ENCODE measurements around the gene ACE. TPM values are rescaled to one million over a fixed set of nuclear protein-coding genes. Genes with fewer than 3 reads are reported as not detected.
A peak's percentile ranks its signal among the peaks of the same experiment; 100 is the strongest.

Gene ACE
- total RNA-seq, 1 experiment from 2014 or later, result 5.4 TPM

DNA sequence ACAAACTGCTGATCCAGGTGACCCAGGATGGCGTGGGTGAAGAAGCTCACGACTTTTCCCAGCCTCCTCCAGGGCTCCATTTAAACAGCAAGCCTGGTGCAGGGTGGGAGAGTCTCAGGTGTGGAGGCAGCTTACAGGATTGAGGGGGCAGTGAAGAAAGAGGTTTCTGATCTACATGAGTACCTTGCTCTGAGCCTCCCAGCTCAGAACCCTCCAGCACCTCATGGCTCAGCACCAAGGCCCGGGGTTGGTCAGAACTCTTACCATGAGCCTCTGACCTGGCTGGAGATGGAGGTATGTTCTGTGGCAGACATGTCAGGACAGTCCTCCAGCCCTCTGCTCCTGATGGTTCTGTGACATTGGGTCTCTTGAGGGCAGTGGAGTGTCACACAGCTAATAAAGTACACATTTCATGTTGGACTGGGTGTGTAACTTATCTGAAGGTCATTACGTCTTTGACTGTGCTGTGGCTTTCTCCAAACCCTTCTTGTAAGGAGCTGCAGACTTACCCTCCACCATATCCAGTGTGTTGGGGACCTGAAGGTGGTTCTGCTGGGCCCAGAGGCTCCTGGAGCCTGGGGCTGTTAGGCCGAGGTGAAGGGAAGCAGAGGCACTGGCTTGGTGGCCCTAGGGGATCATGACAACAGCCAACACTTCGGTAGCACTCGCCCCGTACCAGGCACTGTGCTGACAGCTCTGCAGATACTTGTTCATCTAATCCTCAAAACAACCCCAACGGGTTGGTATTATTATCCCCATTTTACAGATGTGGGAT is 69.6 kb downstream of the ACE start:
- Histone ChIP-seq H2AK5ac (ENCODE audit: insufficient read length, low read length) (no peak overlapping the region), H2BK5ac (ENCODE audit: insufficient read length, low read length) (no peak overlapping the region), H2BK120ac (ENCODE audit: low read depth, low read length, poor library complexity, severe bottlenecking) (no peak overlapping the region), H4K91ac (ENCODE audit: insufficient read length, low read depth, low read length) (no peak overlapping the region), H4K8ac (replicated peaks; ENCODE audit: insufficient read length, low read depth, low read length) (no peak overlapping the region), H4K20me1 (ENCODE audit: control insufficient read depth, insufficient read depth, insufficient read length) (no peaks in the 10 kb centered on the region), H3K27ac (ENCODE audit: insufficient read length, low read depth, low read length) (no peak overlapping the region), H3K4me2 (ENCODE audit: insufficient read depth, insufficient read length, low read length) (no peak overlapping the region), H3K23me2 (ENCODE audit: insufficient read length, low read depth, low read length, poor library complexity, severe bottlenecking) (peaks cover 9% of the 10 kb centered on the region), H3K27me3 (ENCODE audit: insufficient read depth, low read length) (no peaks in the 10 kb centered on the region), H3K9ac (ENCODE audit: extremely low read depth, insufficient read length, low read length) (no peak overlapping the region), H2BK15ac (ENCODE audit: low read depth, low read length) (no peak overlapping the region), H3T11ph (ENCODE audit: low read length) (no peak overlapping the region), H3K79me1 (ENCODE audit: insufficient read depth, low read depth, low read length, poor library complexity, severe bottlenecking) (no peaks in the 10 kb centered on the region), H3K4ac (ENCODE audit: low read depth, low read length) (no peak overlapping the region), H3K23ac (ENCODE audit: insufficient read length, low read depth, low read length) (no peak overlapping the region), H3K79me2 (ENCODE audit: insufficient read depth, low read length) (no peaks in the 10 kb centered on the region; the same call in 1 of the 2 replicates), H3K18ac (ENCODE audit: insufficient read length, low read depth, low read length) (no peak overlapping the region), H2AFZ (ENCODE audit: low read length) (no peak overlapping the region), H4K5ac (ENCODE audit: insufficient read length, low read depth, low read length) (no peak overlapping the region), H2BK20ac (ENCODE audit: low read depth, low read length, poor library complexity, severe bottlenecking) (no peak overlapping the region), H3K56ac (ENCODE audit: insufficient read length, low read depth, low read length) (no peak overlapping the region), H2BK12ac (ENCODE audit: insufficient read length, low read depth, low read length) (no peak overlapping the region), H3K9me3 (ENCODE audit: control insufficient read depth, low read depth, low read length) (no peaks in the 10 kb centered on the region), H3K14ac (ENCODE audit: insufficient read depth, low read length) (no peak overlapping the region), H3K4me1 (ENCODE audit: insufficient read depth, low read length) (no peaks in the 10 kb centered on the region; the same call in 1 of the 2 replicates)
- no peak for DNase-seq
- no CpG with 5 or more reads among the region's 9 CpGs for WGBS (ENCODE audit: extremely low coverage, insufficient read length, low lambda C conversion rate)
- Mint-ChIP-seq H3K27me3 (ENCODE audit: low read depth) (peaks cover 1% of the 10 kb centered on the region; the same call in 1 of the 2 replicates), H3K4me3 (no peak overlapping the region), H3K36me3 (ENCODE audit: insufficient read depth in 1 of 3, low read depth in 3 of 3) (no peaks in the 10 kb centered on the region), H3K9me3 (no peaks in the 10 kb centered on the region), H3K27ac (0 out of 7 replicates have a peak overlapping the region, but pooled peaks of 1 of the 3 experiments have one; percentile 20), H3K4me1 (peaks cover 13 to 22% of the 10 kb centered on the region in 2 experiments)
- TF ChIP-seq CTCF (conservative IDR thresholded peaks at IDR 0.05), result no peak

Data from H9 (cell line).